Liver (tissue), 9 donors: ENCODE data around the gene EXOC4. TPM values are rescaled to one million over a fixed set of nuclear protein-coding genes. Genes with fewer than 3 reads are reported as not detected.

ENCODE experiments used
- DNase-seq: peaks from one replicate; pipeline ENCODE4 v3.0.0-alpha.2; 2017; ENCODE audit warnings: low spot score
- H3K27ac ChIP-seq, 2 donors: one replicate each; pipeline ENCODE4 v1.7.0; 2013; ENCODE audit warnings: inconsistent platforms in 2 of 2, low read length in 2 of 2, control low read depth in 1 of 2, low read depth in 1 of 2, mild to moderate bottlenecking in 1 of 2
- H3K27me3 ChIP-seq, 4 donors: one replicate each; pipeline versions ENCODE4 v1.6.1 to v1.7.0; 2013; ENCODE audit warnings: low read length in 3 of 4, inconsistent platforms in 1 of 4, mild to moderate bottlenecking in 1 of 4, moderate library complexity in 1 of 4; ENCODE audit not compliant: control insufficient read depth in 4 of 4, insufficient read depth in 4 of 4
- H3K36me3 ChIP-seq, 4 donors: one replicate each; pipeline versions ENCODE4 v1.6.1 to v1.7.0; 2013; ENCODE audit warnings: low read length in 3 of 4, mild to moderate bottlenecking in 3 of 4, low read depth in 1 of 4, moderate library complexity in 1 of 4; ENCODE audit not compliant: control insufficient read depth in 4 of 4, insufficient read depth in 3 of 4
- H3K4me1 ChIP-seq, 4 donors: one replicate each; pipeline versions ENCODE4 v1.6.1 to v1.7.0; 2013; ENCODE audit warnings: low read length in 3 of 4, mild to moderate bottlenecking in 3 of 4, moderate library complexity in 1 of 4; ENCODE audit not compliant: control insufficient read depth in 4 of 4, insufficient read depth in 4 of 4
- H3K4me3 ChIP-seq, 3 donors: one replicate each; pipeline versions ENCODE4 v1.6.1 to v1.7.0; 2013; ENCODE audit warnings: low read length in 3 of 3, control low read depth in 1 of 3, low read depth in 1 of 3, mild to moderate bottlenecking in 1 of 3
- H3K9ac ChIP-seq, 2 donors: one replicate each; pipeline ENCODE4 v1.7.0; 2013; ENCODE audit warnings: low read length in 2 of 2, mild to moderate bottlenecking in 2 of 2, moderate library complexity in 2 of 2, control low read depth in 1 of 2, low read depth in 1 of 2
- H3K9me3 ChIP-seq, 4 donors: one replicate each; pipeline versions ENCODE4 v1.6.1 to v1.7.0; 2013; ENCODE audit warnings: low read length in 3 of 4; ENCODE audit not compliant: control insufficient read depth in 4 of 4
- ATF3 ChIP-seq: IDR thresholded peaks from 2 replicates; pipeline ENCODE4 v1.6.1; 2016; ENCODE audit warnings: antibody characterized with exemption
- CTCF ChIP-seq: fragments of 150-350 bp; IDR thresholded peaks from 2 replicates; pipeline ENCODE4 v1.5.1; 2017; ENCODE audit warnings: improper control_type of control experiment, low read depth, low read length; ENCODE audit not compliant: missing input control
- EGR1 ChIP-seq, 2 donors: IDR thresholded peaks; 2 replicates each; pipeline ENCODE4 v1.6.1; 2016 to 2018; ENCODE audit warnings: antibody characterized with exemption in 2 of 2, low read depth in 2 of 2
- FOXA1 ChIP-seq: IDR thresholded peaks from 2 replicates; pipeline ENCODE4 v1.6.1; 2016; ENCODE audit warnings: antibody characterized with exemption
- FOXA2 ChIP-seq: IDR thresholded peaks from 2 replicates; pipeline ENCODE4 v1.6.1; 2016; ENCODE audit warnings: antibody characterized with exemption
- GABPA ChIP-seq, 2 donors: IDR thresholded peaks in 1 of 2; conservative IDR thresholded peaks in 1 of 2; 2 replicates each; pipeline ENCODE4 v1.6.1; 2016; ENCODE audit warnings: antibody characterized with exemption in 2 of 2, mild to moderate bottlenecking in 1 of 2, moderate library complexity in 1 of 2
- HNF4A ChIP-seq, 2 donors: conservative IDR thresholded peaks; 2 replicates each; pipeline ENCODE4 v1.6.1; 2016; ENCODE audit warnings: antibody characterized with exemption in 2 of 2, mild to moderate bottlenecking in 2 of 2
- HNF4G ChIP-seq: IDR thresholded peaks from 2 replicates; pipeline ENCODE4 v1.6.1; 2016; ENCODE audit warnings: antibody characterized with exemption
- JUND ChIP-seq, 2 donors: IDR thresholded peaks; 2 replicates each; pipeline ENCODE4 v1.6.1; 2016; ENCODE audit warnings: antibody characterized with exemption in 2 of 2
- MAX ChIP-seq: IDR thresholded peaks from 2 replicates; pipeline ENCODE4 v1.6.1; 2016; ENCODE audit warnings: antibody characterized with exemption
- NR2F2 ChIP-seq: IDR thresholded peaks from 2 replicates; pipeline ENCODE4 v1.6.1; 2016; ENCODE audit warnings: antibody characterized with exemption
- RAD21 ChIP-seq, 2 donors: IDR thresholded peaks; 2 replicates each; pipeline ENCODE4 v1.6.1; 2016; ENCODE audit warnings: antibody characterized with exemption in 2 of 2, mild to moderate bottlenecking in 2 of 2
- REST ChIP-seq: IDR thresholded peaks from 2 replicates; pipeline ENCODE4 v1.6.1; 2016; ENCODE audit warnings: antibody characterized with exemption, mild to moderate bottlenecking
- RXRA ChIP-seq, 2 donors: IDR thresholded peaks; 2 replicates each; pipeline ENCODE4 v1.6.1; 2017 to 2018; ENCODE audit warnings: antibody characterized with exemption in 2 of 2, mild to moderate bottlenecking in 1 of 2
- SP1 ChIP-seq: IDR thresholded peaks from 2 replicates; pipeline ENCODE4 v1.6.1; 2018; ENCODE audit warnings: antibody characterized with exemption, mild to moderate bottlenecking
- TAF1 ChIP-seq: conservative IDR thresholded peaks from 2 replicates; pipeline ENCODE4 v1.6.1; 2016; ENCODE audit warnings: antibody characterized with exemption, mild to moderate bottlenecking
- YY1 ChIP-seq: IDR thresholded peaks from 2 replicates; pipeline ENCODE4 v1.6.1; 2016; ENCODE audit warnings: antibody characterized with exemption, mild to moderate bottlenecking
- ZBTB33 ChIP-seq: IDR thresholded peaks from 2 replicates; pipeline ENCODE4 v1.6.1; 2016; ENCODE audit warnings: antibody characterized with exemption
- WGBS: extraction: QIAGEN DNeasy Blood & Tissue Kit; methylation state at CpG from one replicate; pipeline ENCODE4 v1.1.7; 2013; 5-methylcytosine and 5-hydroxymethylcytosine counted together
- polyA plus RNA-seq, 2 donors: library from polyadenylated mRNA; stranded (reverse) in 1 of 2; unstranded in 1 of 2; fragments of 200-250 nt in 1 of 2; fragments of >200 nt in 1 of 2; fragmentation: Nextera tagmentation in 1 of 2; extraction: Ambion mirVana in 1 of 2; gene quantifications; one replicate each; pipeline versions ENCODE4 v1.2.1 to v1.2.3, GENCODE V29; 2013 to 2015
- total RNA-seq, 2 donors: library from RNA; depleted of rRNA; stranded (reverse); fragments of >200 nt; gene quantifications; one replicate each; pipeline ENCODE4 v1.2.3, GENCODE V29; 2014
- donor health status: healthy.
- donor health status: healthy.
- donor health status: healthy.
- donor health status: healthy.
- donor health status: healthy.

The EXOC4 gene
- total and polyA plus RNA-seq, 4 donors = 9.5 to 55.9 (median 23.6) TPM

GRCh38 chr7:133723044-133723443 lies 470.2 kb downstream of the EXOC4 start:
- DNase-seq = no peak
- WGBS = 94% methylated on average over 1 of the region's 1 CpG

GRCh38 chr7:133724148-133724547 lies 471.3 kb downstream of the EXOC4 start:
- Histone ChIP-seq H3K4me1 (peaks cover 0 to 3% (median 1%) of the 10 kb centered on the region in 4 donors), H3K27me3 (no peaks in the 10 kb centered on the region), H3K36me3 (no peaks in the 10 kb centered on the region), H3K9ac (no peak overlapping the region), H3K27ac (no peak overlapping the region), H3K4me3 (no peak overlapping the region), H3K9me3 (no peaks in the 10 kb centered on the region)
- TF ChIP-seq HNF4A (conservative IDR thresholded peaks at IDR 0.05) (peak; percentile 11 to 26), NR2F2 (no peak)
- WGBS = 58% methylated on average over 2 of the region's 2 CpGs
- no peak for DNase-seq

More at GRCh38 chr7:133723044-133723443, 470.2 kb downstream of the EXOC4 start:
- H3K9me3 ChIP-seq = no peaks in the 10 kb centered on the region
- TF ChIP-seq NR2F2 = no peak
- H3K27me3 ChIP-seq = no peaks in the 10 kb centered on the region
- H3K36me3 ChIP-seq = no peaks in the 10 kb centered on the region
- no peak overlapping the region for H3K9ac ChIP-seq
- H3K27ac ChIP-seq = no peak overlapping the region
- peaks cover 0 to 3% (median 1%) of the 10 kb centered on the region in 4 donors for H3K4me1 ChIP-seq
- H3K4me3 ChIP-seq = no peak overlapping the region

- H3K4me3 ChIP-seq = no peak overlapping the region
- no peaks in the 10 kb centered on the region for H3K9me3 ChIP-seq
- H3K27ac ChIP-seq = no peak overlapping the region
- 80% methylated on average over 3 of the region's 3 CpGs for WGBS
- H3K4me1 ChIP-seq = peaks cover 0 to 3% (median 1%) of the 10 kb centered on the region in 4 donors
- no peak overlapping the region for H3K9ac ChIP-seq
- no peak for TF ChIP-seq RAD21 (IDR thresholded peaks at IDR 0.05)
- no peak for TF ChIP-seq GABPA (IDR thresholded peaks at IDR 0.05 in 1 of 2, conservative IDR thresholded peaks at IDR 0.05 in 1 of 2)
- TF ChIP-seq REST = no peak
- no peak for TF ChIP-seq CTCF
- TF ChIP-seq HNF4A (conservative IDR thresholded peaks at IDR 0.05) = no peak
- no peak for TF ChIP-seq HNF4G
- no peak for TF ChIP-seq FOXA2
- TF ChIP-seq JUND (IDR thresholded peaks at IDR 0.05) = no peak
- no peak for TF ChIP-seq ZBTB33
- TF ChIP-seq YY1 = no peak
- TF ChIP-seq EGR1 (IDR thresholded peaks at IDR 0.05; ENCODE audit: low read depth in 2 of 2) = no peak
- TF ChIP-seq RXRA (IDR thresholded peaks at IDR 0.05) = no peak
- no peak for TF ChIP-seq SP1
- no peak for TF ChIP-seq TAF1
- TF ChIP-seq FOXA1 = no peak
- no peak for TF ChIP-seq ATF3
- no peak for TF ChIP-seq NR2F2
- TF ChIP-seq MAX = no peak
- no peaks in the 10 kb centered on the region for H3K36me3 ChIP-seq
- no peaks in the 10 kb centered on the region for H3K27me3 ChIP-seq
- DNase-seq = no peak
Measured at GRCh38 chr7:133724694-133725093, 471.8 kb downstream of the EXOC4 start.
